ENCODE measurements around the gene NRSN2. TPM values are rescaled to one million over a fixed set of nuclear protein-coding genes. Genes with fewer than 3 reads are reported as not detected.

The NRSN2 gene
- polyA plus RNA-seq, 1 experiment, result 84.1 TPM

DNA sequence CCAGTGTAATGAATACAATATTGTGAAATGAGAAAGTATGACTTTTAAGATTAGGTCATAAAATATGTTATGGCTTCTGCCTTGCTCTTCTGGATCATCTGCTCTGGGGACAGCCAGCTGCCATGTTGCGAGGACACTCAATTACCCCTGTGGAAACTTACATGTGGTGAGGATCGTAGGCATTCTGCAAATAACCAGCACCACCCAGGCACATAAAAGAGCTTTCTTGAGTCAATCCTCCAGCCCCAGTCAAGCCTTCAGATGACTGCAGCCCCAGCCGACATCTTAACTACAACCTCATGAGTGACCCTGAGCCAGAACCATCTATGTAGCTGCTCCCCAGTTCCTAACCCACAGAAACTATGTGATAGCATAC, 56.7 kb downstream of the NRSN2 start:
- Histone ChIP-seq H3K27me3 (ENCODE audit: control insufficient read depth, insufficient read depth, low read length) (no peaks in the 10 kb centered on the region), H3K4me3 (ENCODE audit: low read depth, low read length) (no peak overlapping the region), H3K36me3 (ENCODE audit: control insufficient read depth, insufficient read depth, low read length) (peaks cover under 1% of the 10 kb centered on the region; the same call in 1 of the 2 replicates)
- CTCF ChIA-PET, result interaction anchor here (0.6 to 3.0 kb wide), 2 partner anchors 28 to 50 kb away, joined by 3 to 12 read pairs; no protein-coding TSS in a partner anchor
- DNase-seq (ENCODE audit: low read depth), result no peak
- TF ChIP-seq, protein P1, sequence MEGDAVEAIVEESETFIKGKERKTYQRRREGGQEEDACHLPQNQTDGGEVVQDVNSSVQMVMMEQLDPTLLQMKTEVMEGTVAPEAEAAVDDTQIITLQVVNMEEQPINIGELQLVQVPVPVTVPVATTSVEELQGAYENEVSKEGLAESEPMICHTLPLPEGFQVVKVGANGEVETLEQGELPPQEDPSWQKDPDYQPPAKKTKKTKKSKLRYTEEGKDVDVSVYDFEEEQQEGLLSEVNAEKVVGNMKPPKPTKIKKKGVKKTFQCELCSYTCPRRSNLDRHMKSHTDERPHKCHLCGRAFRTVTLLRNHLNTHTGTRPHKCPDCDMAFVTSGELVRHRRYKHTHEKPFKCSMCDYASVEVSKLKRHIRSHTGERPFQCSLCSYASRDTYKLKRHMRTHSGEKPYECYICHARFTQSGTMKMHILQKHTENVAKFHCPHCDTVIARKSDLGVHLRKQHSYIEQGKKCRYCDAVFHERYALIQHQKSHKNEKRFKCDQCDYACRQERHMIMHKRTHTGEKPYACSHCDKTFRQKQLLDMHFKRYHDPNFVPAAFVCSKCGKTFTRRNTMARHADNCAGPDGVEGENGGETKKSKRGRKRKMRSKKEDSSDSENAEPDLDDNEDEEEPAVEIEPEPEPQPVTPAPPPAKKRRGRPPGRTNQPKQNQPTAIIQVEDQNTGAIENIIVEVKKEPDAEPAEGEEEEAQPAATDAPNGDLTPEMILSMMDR (IDR thresholded peaks at IDR 0.05; ENCODE audit: insufficient read depth, low read depth, low read length), result no peak
- POLR2A ChIA-PET, result no interaction called here

DNA sequence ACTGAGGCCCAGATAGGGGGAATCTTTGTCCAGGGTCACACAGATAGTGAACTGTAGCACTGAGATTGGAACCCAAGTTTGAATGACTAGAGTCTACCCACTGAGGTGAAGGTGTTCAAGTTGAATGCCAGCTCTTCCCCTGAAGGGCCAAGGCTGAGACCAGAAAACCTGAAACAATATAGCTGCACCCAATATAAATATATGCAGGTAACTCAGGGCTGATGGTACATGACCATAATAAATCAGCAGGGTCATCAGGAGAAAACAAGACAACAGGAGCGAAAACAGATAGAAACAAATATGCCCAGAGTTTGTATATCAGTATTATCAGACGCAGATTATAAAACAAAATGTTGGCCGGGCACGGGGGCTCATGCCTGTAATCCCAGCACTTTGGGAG, 57.2 kb downstream of the NRSN2 start:
- POLR2A ChIA-PET, result no interaction called here
- CTCF ChIA-PET, result interaction anchor here (0.6 to 3.0 kb wide), 3 partner anchors 27 to 50 kb away, joined by 3 to 12 read pairs (median 3); no protein-coding TSS in a partner anchor
- H3K27me3 ChIP-seq (ENCODE audit: control insufficient read depth, insufficient read depth, low read length), result no peaks in the 10 kb centered on the region
- DNase-seq (ENCODE audit: low read depth), result no peak
- TF ChIP-seq, protein P1 (IDR thresholded peaks at IDR 0.05; ENCODE audit: insufficient read depth, low read depth, low read length), result no peak
- H3K36me3 ChIP-seq (ENCODE audit: control insufficient read depth, insufficient read depth, low read length), result no peaks in the 10 kb centered on the region
- H3K4me3 ChIP-seq (ENCODE audit: low read depth, low read length), result no peak overlapping the region

Other genes starting within 250 kb of the NRSN2 start
- not detected in 2 replicates for gene DEFB126, start 204.5 kb upstream of the NRSN2 start, polyA plus RNA-seq (2011; rRNA removed)
- gene DEFB127, start 189.7 kb upstream of the NRSN2 start, polyA plus RNA-seq (2011; rRNA removed), result not detected in 2 replicates
- not detected in 2 replicates for gene DEFB128, start 157.4 kb upstream of the NRSN2 start, polyA plus RNA-seq (2011; rRNA removed)
- not detected in 2 replicates for gene DEFB129, start 119.9 kb upstream of the NRSN2 start, polyA plus RNA-seq (2011; rRNA removed)
- not detected in 2 replicates for gene DEFB132, start 89.4 kb upstream of the NRSN2 start, polyA plus RNA-seq (2011; rRNA removed)
- 4.8 and 5.5 TPM in 2 replicates for gene C20orf96, start 56.4 kb upstream of the NRSN2 start, polyA plus RNA-seq (2011; rRNA removed)
- gene ZCCHC3, start 49.5 kb upstream of the NRSN2 start, polyA plus RNA-seq (2011; rRNA removed), result 7.1 and 8.3 TPM in 2 replicates
- 3.6 TPM in 2 replicates for gene SOX12, start 21.6 kb upstream of the NRSN2 start, polyA plus RNA-seq (2011; rRNA removed)
- gene TRIB3, start 33.6 kb downstream of the NRSN2 start, polyA plus RNA-seq (2011; rRNA removed), result 98.0 and 126 TPM in 2 replicates
- 86.6 and 130 TPM in 2 replicates for gene RBCK1, start 61.2 kb downstream of the NRSN2 start, polyA plus RNA-seq (2011; rRNA removed)
- gene TBC1D20, start 115.4 kb downstream of the NRSN2 start, polyA plus RNA-seq (2011; rRNA removed), result 46.1 and 63.7 TPM in 2 replicates
- 71.5 and 95.3 TPM in 2 replicates for gene CSNK2A1, start 196.7 kb downstream of the NRSN2 start, polyA plus RNA-seq (2011; rRNA removed)